K562 (cell line): Measurements from ENCODE around the gene TENM3. TPM values are rescaled to one million over a fixed set of nuclear protein-coding genes. Genes with fewer than 3 reads are reported as not detected.

Experiments used
- EZH2 ChIP-seq: IDR thresholded peaks from 2 replicates; pipeline ENCODE4 v1.6.1; 2012; ENCODE audit warnings: low read depth, mild to moderate bottlenecking, inconsistent platforms, low read length, borderline replicate concordance
- ILK ChIP-seq: fragments of 450-650 bp; IDR thresholded peaks from 2 replicates; pipeline ENCODE4 v1.6.1; 2016; ENCODE audit warnings: missing genetic modification characterization, low read depth, mild to moderate bottlenecking, missing compliant biosample characterization, moderate library complexity, borderline replicate concordance
- IRF2 ChIP-seq: sonication (generic); formaldehyde crosslinking; IDR thresholded peaks from 2 replicates; pipeline ENCODE4 v1.8.1; 2022; ENCODE audit warnings: mild to moderate bottlenecking, missing genetic modification reagents
- MGA ChIP-seq: fragments of 450-650 bp; IDR thresholded peaks from 2 replicates; pipeline ENCODE4 v1.6.1; 2016; ENCODE audit warnings: mild to moderate bottlenecking, moderate library complexity
- RREB1 ChIP-seq: fragments of 250-450 bp; sonication (Bioruptor Pico); IDR thresholded peaks from 2 replicates; pipeline ENCODE4 v1.4.0; 2020
- ZNF77 ChIP-seq: fragments of 250-450 bp; sonication (Bioruptor Pico); IDR thresholded peaks from 2 replicates; pipeline ENCODE4 v1.5.0; 2020
- polyA plus RNA-seq, 8 experiments: library from polyadenylated mRNA; depleted of rRNA in 4 of 8; stranded (reverse) in 5 of 8; unstranded in 3 of 8; fragments of >200 nt; fragmentation: Nextera tagmentation in 2 of 8; fragmentation: Illumina TruSeq in 1 of 8; extraction: Ambion mirVana in 2 of 8; extraction: Trizol in 1 of 8; gene quantifications; 2 replicates each; pipeline versions ENCODE4 v1.2.1 to v1.2.3, GENCODE V29; 2011 to 2014; ENCODE audit warnings: inconsistent platforms in 1 of 8, missing spikeins in 1 of 8
- total RNA-seq, 7 experiments: library from RNA; depleted of rRNA in 6 of 7; stranded (reverse); fragments of >200 nt in 6 of 7; fragmentation: Illumina TruSeq in 2 of 7; extraction: Trizol in 2 of 7; gene quantifications; 2 replicates each; pipeline versions ENCODE4 v1.2.1 to v1.2.3, GENCODE V29; 2011 to 2021; ENCODE audit warnings: low replicate concordance in 1 of 7

TENM3 gene
- total and polyA plus RNA-seq, 9 of the 15 experiments (the other 6 are each of a cell fraction or from before 2014, with no cell fraction given): 0.01 to 0.02 TPM; not detected in 7

GRCh38 chr4:182600856-182601255 lies 357.7 kb downstream of the TENM3 start (continued):
- TF ChIP-seq MGA (no peak), ILK (tag) (no peak), ZNF77 (no peak), IRF2 (no peak), EZH2 (no peak), RREB1 (CRISPR knock-in tag) (no peak)
